ENCODE data around the gene USP34. TPM values are rescaled to one million over a fixed set of nuclear protein-coding genes. Genes with fewer than 3 reads are reported as not detected.
A peak's percentile ranks its signal among the peaks of the same experiment; 100 is the strongest.
"Not testable (repeated sequence)": the region's sequence is repeated elsewhere in the genome, so short reads cannot be mapped to it uniquely, and the experiment has no call there.

USP34 gene
- total and polyA plus RNA-seq, 4 donors: 13.4 to 82.7 (median 51.1) TPM

- TF ChIP-seq CTCF (IDR thresholded peaks at IDR 0.05; ENCODE audit: low read depth, low read length, missing input control) (no peak), HNF4A (conservative IDR thresholded peaks at IDR 0.05) (no peak), FOXA2 (IDR thresholded peaks at IDR 0.05) (no peak), MAX (IDR thresholded peaks at IDR 0.05) (no peak)
Measured at GRCh38 chr2:61451178-61451577, 19.7 kb downstream of the USP34 start (continued).

GRCh38 chr2:61450144-61450543 lies 20.7 kb downstream of the USP34 start:
- Histone ChIP-seq H3K27me3 (ENCODE audit: control insufficient read depth in 4 of 4, insufficient read depth in 4 of 4, low read length in 3 of 4) (no peaks in the 10 kb centered on the region), H3K27ac (ENCODE audit: low read depth in 1 of 2, low read length in 2 of 2) (no peak overlapping the region), H3K9me3 (ENCODE audit: control insufficient read depth in 4 of 4, low read length in 3 of 4) (no peaks in the 10 kb centered on the region), H3K9ac (ENCODE audit: low read depth in 1 of 2, low read length in 2 of 2) (no peak overlapping the region), H3K4me3 (ENCODE audit: low read depth in 1 of 3, low read length in 3 of 3) (no peak overlapping the region), H3K4me1 (ENCODE audit: control insufficient read depth in 4 of 4, insufficient read depth in 4 of 4, low read length in 3 of 4) (peaks cover 0 to 3% (median under 1%) of the 10 kb centered on the region in 4 donors), H3K36me3 (ENCODE audit: control insufficient read depth in 4 of 4, insufficient read depth in 3 of 4, low read depth in 1 of 4, low read length in 3 of 4) (no peaks in the 10 kb centered on the region)
- 46% methylated on average over 4 of the region's 4 CpGs for WGBS
- no peak for TF ChIP-seq RXRA (IDR thresholded peaks at IDR 0.05)
- TF ChIP-seq RAD21 (IDR thresholded peaks at IDR 0.05): peak; percentile 5 to 7
- no peak for DNase-seq (ENCODE audit: low spot score)

- Histone ChIP-seq H3K4me1 (ENCODE audit: control insufficient read depth in 4 of 4, insufficient read depth in 4 of 4, low read length in 3 of 4) (peaks cover 2 to 8% (median 6%) of the 10 kb centered on the region in 4 donors), H3K9ac (ENCODE audit: low read depth in 1 of 2, low read length in 2 of 2) (no peak overlapping the region), H3K4me3 (ENCODE audit: low read depth in 1 of 3, low read length in 3 of 3) (no peak overlapping the region), H3K27ac (ENCODE audit: low read depth in 1 of 2, low read length in 2 of 2) (no peak overlapping the region), H3K27me3 (ENCODE audit: control insufficient read depth in 4 of 4, insufficient read depth in 4 of 4, low read length in 3 of 4) (no peaks in the 10 kb centered on the region), H3K9me3 (ENCODE audit: control insufficient read depth in 4 of 4, low read length in 3 of 4) (no peaks in the 10 kb centered on the region), H3K36me3 (ENCODE audit: control insufficient read depth in 4 of 4, insufficient read depth in 3 of 4, low read depth in 1 of 4, low read length in 3 of 4) (no peaks in the 10 kb centered on the region)
- TF ChIP-seq RAD21 (IDR thresholded peaks at IDR 0.05): no peak
- TF ChIP-seq JUND (IDR thresholded peaks at IDR 0.05): no peak
- TF ChIP-seq REST (IDR thresholded peaks at IDR 0.05): no peak
- TF ChIP-seq HNF4G (IDR thresholded peaks at IDR 0.05): no peak
- TF ChIP-seq ZBTB33 (IDR thresholded peaks at IDR 0.05): no peak
- no peak for TF ChIP-seq MAX (IDR thresholded peaks at IDR 0.05)
- WGBS: 94% methylated on average over 2 of the region's 2 CpGs
- DNase-seq (ENCODE audit: low spot score): no peak
Measured at GRCh38 chr2:61448229-61448628, 22.7 kb downstream of the USP34 start.

GRCh38 chr2:61446971-61447370 lies 23.9 kb downstream of the USP34 start:
- H3K9ac ChIP-seq (ENCODE audit: low read depth in 1 of 2, low read length in 2 of 2); H3K9me3 ChIP-seq (ENCODE audit: control insufficient read depth in 4 of 4, low read length in 3 of 4); DNase-seq (ENCODE audit: low spot score); H3K36me3 ChIP-seq (ENCODE audit: control insufficient read depth in 4 of 4, insufficient read depth in 3 of 4, low read depth in 1 of 4, low read length in 3 of 4); H3K4me1 ChIP-seq (ENCODE audit: control insufficient read depth in 4 of 4, insufficient read depth in 4 of 4, low read length in 3 of 4); H3K27ac ChIP-seq (ENCODE audit: low read depth in 1 of 2, low read length in 2 of 2); H3K27me3 ChIP-seq (ENCODE audit: control insufficient read depth in 4 of 4, insufficient read depth in 4 of 4, low read length in 3 of 4); H3K4me3 ChIP-seq (ENCODE audit: low read depth in 1 of 3, low read length in 3 of 3): not testable (repeated sequence)
- 93% methylated on average over 7 of the region's 7 CpGs for WGBS

Data from liver (tissue), 9 donors.